T-helper 1 cell treated with Interleukin-12 subunit alpha and Interleukin-12 subunit beta and Interleukin-4 antibody, amounts not matched to agents 30 ng/mL and 1 ng/mL, for 36 hours (primary cell): ENCODE results near the gene KCNJ5. TPM values are rescaled to one million over a fixed set of nuclear protein-coding genes. Genes with fewer than 3 reads are reported as not detected.

Source experiments
- intact Hi-C: fragments of 100-400 bp; cut with micrococcal nuclease; formaldehyde crosslinking; loops from one replicate; pipeline ENCODE4 v1.15.1; 2024
- total RNA-seq: library from RNA; stranded (reverse); gene quantifications from 2 replicates; pipeline ENCODE4 v1.2.3, GENCODE V29; 2022

Gene KCNJ5
- total RNA-seq, 1 donor from 2014 or later, result not detected

- intact Hi-C loops, result no loop called here
Observed at GRCh38 chr11:128946648-128947047, 55.5 kb downstream of the KCNJ5 start.

DNA sequence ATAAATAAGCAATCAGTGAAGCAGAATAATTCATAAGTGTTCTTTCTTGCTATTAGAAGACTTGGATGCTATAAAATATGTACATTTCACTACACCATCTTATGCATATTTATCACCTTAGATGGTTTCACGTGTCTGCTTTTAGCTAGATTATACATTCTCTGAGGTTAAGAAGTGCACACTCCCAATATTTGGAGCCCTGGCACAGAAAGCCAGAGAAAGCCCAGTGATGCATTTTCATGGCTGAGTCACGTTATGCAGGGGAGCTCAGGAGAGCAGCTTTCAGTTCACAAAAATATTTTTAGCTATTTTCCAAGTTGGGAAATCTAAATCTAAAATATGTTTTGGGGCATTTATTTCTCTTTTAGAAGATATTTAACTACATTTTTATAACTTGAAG, 56.6 kb downstream of the KCNJ5 start:
- intact Hi-C loops, result no loop called here

GRCh38 chr11:128948583-128948982, 57.4 kb downstream of the KCNJ5 start:
- intact Hi-C loops, result no loop called here

- intact Hi-C loops, result no loop called here
Observed at GRCh38 chr11:128949791-128950454, 58.8 kb downstream of the KCNJ5 start.

- intact Hi-C loops, result no loop called here
Observed at GRCh38 chr11:128953151-128953550, 62.0 kb downstream of the KCNJ5 start.

DNA sequence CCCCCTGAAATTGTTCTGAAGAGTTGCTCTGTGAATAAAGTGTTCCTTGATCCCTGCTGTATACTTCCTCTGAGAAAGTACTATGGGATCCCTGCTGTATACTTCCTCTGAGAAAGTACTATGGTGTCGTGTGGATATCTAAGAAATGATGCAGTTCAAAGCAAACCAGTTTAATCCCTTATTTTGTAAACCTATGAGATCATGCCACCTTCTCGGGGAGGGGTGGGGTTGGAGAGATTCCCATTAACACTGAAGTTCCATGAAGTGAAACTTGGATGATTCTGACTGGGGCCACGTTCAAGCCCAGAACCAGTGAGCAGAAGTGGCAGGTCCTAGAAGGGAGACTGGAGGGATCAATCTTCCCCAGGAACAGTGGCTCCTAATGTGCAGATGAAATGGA, 64.5 kb downstream of the KCNJ5 start:
- intact Hi-C loops, result loop anchor here (1.0 to 2.0 kb wide), 4 partner anchors 71 to 799 kb away; no protein-coding TSS in a partner anchor

- intact Hi-C loops, result loop anchor here (1.0 to 2.0 kb wide), 4 partner anchors 72 to 800 kb away; no protein-coding TSS in a partner anchor
Observed at GRCh38 chr11:128956401-128957201, 65.4 kb downstream of the KCNJ5 start.

- intact Hi-C loops, result loop anchor here (2.0 kb wide), 2 partner anchors 88 to 800 kb away; no protein-coding TSS in a partner anchor
Observed at GRCh38 chr11:128957202-128957482, 66.0 kb downstream of the KCNJ5 start.

DNA sequence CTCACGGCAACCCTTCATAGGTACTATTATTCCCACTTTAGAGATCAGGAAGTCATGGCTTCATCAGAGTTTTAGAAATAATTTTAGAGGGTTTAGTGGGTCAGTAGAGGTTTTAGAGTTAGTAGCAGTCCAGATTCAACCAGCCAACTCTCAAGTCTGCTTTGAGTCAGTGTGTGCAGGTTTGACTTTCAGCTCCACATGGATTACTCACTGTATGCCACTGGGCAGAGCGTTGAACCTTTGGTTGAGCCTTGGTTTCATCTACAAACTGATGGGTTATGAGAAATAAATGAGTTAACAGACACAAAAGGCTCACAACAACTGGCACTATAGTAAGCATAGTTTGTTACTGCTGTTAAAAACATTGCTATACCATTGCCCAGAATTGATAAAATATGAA, 70.5 kb downstream of the KCNJ5 start:
- intact Hi-C loops, result loop anchor here (10.0 kb wide), 2 partner anchors 437 to 1043 kb away; partner anchors contain the start of gene PRDM10

DNA sequence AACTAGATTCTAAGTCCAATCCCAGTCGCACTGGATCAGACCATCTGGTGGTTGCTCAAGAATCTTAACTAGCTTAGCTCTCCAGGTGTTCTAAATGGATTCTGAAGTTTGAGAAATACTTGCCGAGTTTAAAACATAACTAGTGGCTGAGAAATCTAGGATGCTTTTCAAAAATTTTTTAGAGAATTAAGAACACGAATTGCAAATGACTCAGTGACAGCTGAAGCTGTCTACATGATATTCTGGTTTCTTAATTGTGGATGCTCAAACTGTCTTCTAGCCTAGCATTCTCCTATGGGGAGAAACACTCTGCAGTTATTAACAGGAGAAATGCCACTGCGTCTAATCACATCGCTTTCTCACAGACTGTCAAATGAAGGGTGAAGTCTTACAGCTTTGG, 71.7 kb downstream of the KCNJ5 start:
- intact Hi-C loops, result loop anchor here (1.0 to 10.0 kb wide), 3 partner anchors 438 to 1042 kb away; partner anchors contain the start of genes NFRKB and PRDM10

DNA sequence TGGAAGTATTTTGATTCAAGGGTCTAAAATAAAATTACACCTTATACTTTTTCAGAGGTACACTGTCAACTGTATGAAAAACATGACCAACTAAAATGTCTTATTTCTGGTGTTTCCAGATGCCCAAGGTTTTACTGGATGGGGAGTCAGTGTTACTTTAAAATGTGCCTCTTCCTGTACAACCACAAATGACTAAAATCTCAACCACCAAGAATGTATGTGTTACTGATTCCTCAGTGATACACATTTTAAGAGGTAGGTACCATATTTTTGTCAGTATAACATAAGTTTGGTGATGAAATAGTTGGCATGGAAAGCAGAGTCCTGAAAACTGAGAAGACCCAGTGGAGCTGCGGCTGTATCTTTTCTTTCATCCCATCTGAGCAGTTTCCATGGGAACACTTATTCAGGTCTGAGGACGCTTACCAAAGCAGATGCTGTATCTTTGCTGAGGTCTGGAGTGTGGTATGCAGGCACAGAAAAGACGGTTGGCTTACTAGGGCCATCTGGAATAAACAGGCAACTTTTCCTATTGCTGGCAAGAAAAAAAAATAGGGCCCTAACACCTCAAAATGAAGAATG, 72.7 kb downstream of the KCNJ5 start:
- intact Hi-C loops, result loop anchor here (1.0 to 10.0 kb wide), 6 partner anchors 23 to 1041 kb away; partner anchors contain the start of genes NFRKB and PRDM10

- intact Hi-C loops, result loop anchor here (2.0 to 10.0 kb wide), 5 partner anchors 22 to 1040 kb away; partner anchors contain the start of gene PRDM10
Observed at GRCh38 chr11:128964463-128964930, 73.3 kb downstream of the KCNJ5 start.

DNA sequence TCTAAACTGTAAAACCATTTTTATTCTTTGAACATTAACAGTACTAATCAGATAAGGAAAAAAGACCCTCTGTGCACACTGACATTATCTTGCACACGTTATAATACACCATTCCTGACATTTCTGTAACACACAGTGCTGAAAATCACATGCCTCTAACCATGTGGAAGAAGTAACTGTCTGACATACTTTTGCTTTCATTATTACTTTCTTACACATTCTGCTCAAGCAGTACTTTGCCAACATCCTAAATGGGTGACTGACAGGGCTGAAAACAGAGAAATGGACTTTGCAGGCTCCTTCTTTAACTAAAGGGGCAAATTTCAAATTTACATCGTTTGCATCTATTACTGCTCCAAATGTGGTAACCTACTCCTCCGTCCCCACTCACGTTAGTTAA, 74.3 kb downstream of the KCNJ5 start:
- intact Hi-C loops, result loop anchor here (1.0 to 10.0 kb wide), 6 partner anchors 21 to 1039 kb away; partner anchors contain the start of gene PRDM10

- intact Hi-C loops, result loop anchor here (10.0 kb wide), 2 partner anchors 443 to 1037 kb away; partner anchors contain the start of gene PRDM10
Observed at GRCh38 chr11:128967578-128967977, 76.4 kb downstream of the KCNJ5 start.

DNA sequence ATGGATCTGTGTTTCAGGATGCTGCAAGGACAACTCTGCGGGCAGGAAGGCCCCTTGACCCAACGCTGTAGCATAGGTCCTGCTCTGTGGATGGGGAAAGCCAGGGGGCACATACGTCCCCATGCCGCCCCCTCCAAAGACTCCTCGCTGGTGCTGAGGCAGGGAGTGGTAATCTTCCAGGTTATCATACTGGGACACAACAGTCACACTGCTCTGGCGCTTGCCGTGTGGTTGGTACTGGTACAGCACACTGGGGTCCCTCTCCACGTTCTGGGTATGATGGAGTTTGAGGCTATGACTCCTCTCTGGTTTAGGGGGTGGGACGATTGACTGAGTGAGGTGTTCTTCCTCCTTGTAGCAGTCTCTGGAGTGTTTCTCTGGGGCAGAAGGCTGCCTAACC, 77.8 kb downstream of the KCNJ5 start:
- intact Hi-C loops, result loop anchor here (10.0 kb wide), 2 partner anchors 444 to 1036 kb away; partner anchors contain the start of gene PRDM10

Other genes starting within 250 kb of the KCNJ5 start
- 79.3 and 84.0 TPM in 2 replicates for gene FLI1, start 197.3 kb upstream of the KCNJ5 start, total RNA-seq
- gene KCNJ1, start 24.1 kb upstream of the KCNJ5 start, total RNA-seq, result not detected in 2 replicates
- not detected in 2 replicates for gene TP53AIP1, start 51.5 kb downstream of the KCNJ5 start, total RNA-seq